ENCODE measurements around the gene GCLM.

- TF ChIP-seq POLR2A (IDR thresholded peaks at IDR 0.05; ENCODE audit: low read depth, low read length) (no peak), POLR2AphosphoS5 (IDR thresholded peaks at IDR 0.05; ENCODE audit: low read depth, low read length) (no peak)
These were observed 68.2 kb downstream of the GCLM start for GRCh38 chr1:93840956-93841482.

All from GM12891 (cell line).